Mucosa of descending colon (tissue), 3 donors: Measurements from ENCODE around the gene ALDH1A1. TPM values are rescaled to one million over a fixed set of nuclear protein-coding genes. Genes with fewer than 3 reads are reported as not detected.
A peak's percentile ranks its signal among the peaks of the same experiment; 100 is the strongest.

Experiments
- ATAC-seq: fragments of 200-7000 bp; cut with Tn5 transposase; one replicate; pipeline ENCODE4 v1.9.1; 2020; ENCODE audit warnings: mild to moderate bottlenecking, moderate library complexity
- DNase-seq, 3 donors: peaks; one replicate each; pipeline ENCODE4 v3.0.0-alpha.2; 2020
- H3K36me3 ChIP-seq: fragments of 200-600 bp; one replicate; pipeline ENCODE4 v1.8.0; 2021; ENCODE audit warnings: low read depth, mild to moderate bottlenecking
- H3K4me1 ChIP-seq: fragments of 200-600 bp; one replicate; pipeline ENCODE4 v1.8.0; 2021; ENCODE audit warnings: low read depth, mild to moderate bottlenecking
- H3K4me3 ChIP-seq: fragments of 200-600 bp; one replicate; pipeline ENCODE4 v1.8.0; 2021; ENCODE audit warnings: mild to moderate bottlenecking
- H3K9me3 ChIP-seq: fragments of 200-600 bp; one replicate; pipeline ENCODE4 v1.8.0; 2021; ENCODE audit warnings: mild to moderate bottlenecking
- intact Hi-C, 2 donors: fragments of 100-400 bp; cut with DNase I in 1 of 2; cut with micrococcal nuclease in 1 of 2; formaldehyde crosslinking; loops; one replicate each; pipeline versions ENCODE4 v1.11.0 to v1.11.1; 2022; cut with DNase I, micrococcal nuclease
- total RNA-seq, 3 donors: library from RNA; stranded (reverse); fragmentation: NEBNext Ultra II Directional in 2 of 3; extraction: Animal tissue kit (Norgen Biotek cat#: 25700) in 2 of 3; gene quantifications; one replicate each; pipeline versions ENCODE4 v1.2.1 to v1.2.4, GENCODE V29; 2021 to 2023
- TF ChIP-seq, protein P1 (sequence below): fragments of 200-600 bp; IDR thresholded peaks from one replicate; pipeline ENCODE4 v1.8.0; 2022; ENCODE audit warnings: antibody characterized with exemption, mild to moderate bottlenecking
- donor health status: DM: no; HTN: no; CAD: no; lungs with moderate emphysema.
- donor health status: DM: no; HTN: no; CAD: no.
- donor health status: DM: no; HTN: yes; CAD: no.

The ALDH1A1 gene
- total RNA-seq, 3 donors from 2014 or later = 72.9 to 173 (median 84.1) TPM

DNA sequence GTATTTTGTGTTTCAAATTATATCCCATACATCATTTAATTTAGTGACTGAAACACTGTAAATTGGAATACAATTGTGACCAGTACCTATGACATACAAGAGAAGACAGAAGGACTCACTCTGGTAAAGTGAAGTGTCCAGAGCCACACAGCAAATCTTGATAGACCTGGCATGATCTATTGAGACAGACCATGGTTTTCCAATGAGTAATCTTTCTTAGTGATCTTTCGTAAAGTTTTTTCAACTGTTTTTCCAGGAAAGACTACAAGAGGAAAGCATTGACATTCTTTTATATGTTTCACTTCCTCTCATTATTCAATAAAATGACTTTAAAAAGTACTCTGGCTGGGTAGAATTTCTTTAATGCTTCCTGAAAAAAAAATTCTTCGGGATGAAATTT, 43.3 kb upstream of the ALDH1A1 start:
- H3K36me3 ChIP-seq = no peaks in the 10 kb centered on the region
- no peak overlapping the region for H3K4me3 ChIP-seq
- ATAC-seq = no peak
- no peaks in the 10 kb centered on the region for H3K4me1 ChIP-seq
- H3K9me3 ChIP-seq = no peaks in the 10 kb centered on the region
- intact Hi-C loops = no loop called here
- TF ChIP-seq, protein P1, sequence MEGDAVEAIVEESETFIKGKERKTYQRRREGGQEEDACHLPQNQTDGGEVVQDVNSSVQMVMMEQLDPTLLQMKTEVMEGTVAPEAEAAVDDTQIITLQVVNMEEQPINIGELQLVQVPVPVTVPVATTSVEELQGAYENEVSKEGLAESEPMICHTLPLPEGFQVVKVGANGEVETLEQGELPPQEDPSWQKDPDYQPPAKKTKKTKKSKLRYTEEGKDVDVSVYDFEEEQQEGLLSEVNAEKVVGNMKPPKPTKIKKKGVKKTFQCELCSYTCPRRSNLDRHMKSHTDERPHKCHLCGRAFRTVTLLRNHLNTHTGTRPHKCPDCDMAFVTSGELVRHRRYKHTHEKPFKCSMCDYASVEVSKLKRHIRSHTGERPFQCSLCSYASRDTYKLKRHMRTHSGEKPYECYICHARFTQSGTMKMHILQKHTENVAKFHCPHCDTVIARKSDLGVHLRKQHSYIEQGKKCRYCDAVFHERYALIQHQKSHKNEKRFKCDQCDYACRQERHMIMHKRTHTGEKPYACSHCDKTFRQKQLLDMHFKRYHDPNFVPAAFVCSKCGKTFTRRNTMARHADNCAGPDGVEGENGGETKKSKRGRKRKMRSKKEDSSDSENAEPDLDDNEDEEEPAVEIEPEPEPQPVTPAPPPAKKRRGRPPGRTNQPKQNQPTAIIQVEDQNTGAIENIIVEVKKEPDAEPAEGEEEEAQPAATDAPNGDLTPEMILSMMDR = no peak
- DNase-seq = no peak

DNA sequence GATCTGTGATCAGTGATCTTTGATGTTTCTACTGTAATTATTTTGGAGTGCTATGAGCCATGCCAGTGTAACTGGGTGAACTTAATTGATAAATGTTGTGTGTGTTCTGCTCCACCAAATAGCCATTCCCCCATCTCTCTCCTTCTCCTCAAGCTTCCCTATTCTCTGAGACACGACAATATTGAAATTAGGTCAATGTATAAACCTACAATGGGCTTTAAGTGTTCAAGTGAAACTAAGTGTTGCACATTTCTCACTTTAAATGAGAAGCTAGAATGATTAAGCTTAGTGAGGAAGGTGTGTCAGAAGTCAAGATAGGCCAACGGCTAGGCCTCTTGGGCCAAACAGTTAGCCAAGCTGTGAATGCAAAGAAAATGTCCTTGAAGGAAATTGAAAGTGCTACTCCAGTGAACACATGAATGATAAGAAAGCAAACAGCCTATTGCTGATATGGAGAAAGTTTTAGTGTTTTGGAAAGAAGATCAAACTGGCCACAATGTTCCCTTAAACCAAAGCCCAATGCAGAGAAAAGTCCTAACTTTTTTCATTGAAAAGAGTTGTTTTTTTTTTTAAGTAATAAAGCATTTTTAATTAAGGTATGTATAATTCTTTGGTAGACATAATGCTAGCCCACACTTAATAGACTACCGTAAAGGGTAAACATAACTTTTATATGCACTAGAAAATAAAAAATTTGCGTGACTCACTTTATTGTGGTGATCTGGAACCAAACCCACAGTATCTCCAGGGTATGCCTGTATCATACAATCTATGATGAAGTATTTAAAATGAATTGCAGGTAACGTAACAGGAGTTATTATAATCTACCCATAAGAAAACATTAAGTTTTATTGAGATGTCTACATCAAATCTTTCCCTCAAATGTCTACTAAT, 42.5 kb upstream of the ALDH1A1 start:
- Histone ChIP-seq H3K4me3 (no peak overlapping the region), H3K9me3 (no peaks in the 10 kb centered on the region), H3K4me1 (no peaks in the 10 kb centered on the region), H3K36me3 (no peaks in the 10 kb centered on the region)
- TF ChIP-seq, protein P1 = no peak
- ATAC-seq (peak; percentile 77), DNase-seq (no peak)
- intact Hi-C loops = no loop called here

DNA sequence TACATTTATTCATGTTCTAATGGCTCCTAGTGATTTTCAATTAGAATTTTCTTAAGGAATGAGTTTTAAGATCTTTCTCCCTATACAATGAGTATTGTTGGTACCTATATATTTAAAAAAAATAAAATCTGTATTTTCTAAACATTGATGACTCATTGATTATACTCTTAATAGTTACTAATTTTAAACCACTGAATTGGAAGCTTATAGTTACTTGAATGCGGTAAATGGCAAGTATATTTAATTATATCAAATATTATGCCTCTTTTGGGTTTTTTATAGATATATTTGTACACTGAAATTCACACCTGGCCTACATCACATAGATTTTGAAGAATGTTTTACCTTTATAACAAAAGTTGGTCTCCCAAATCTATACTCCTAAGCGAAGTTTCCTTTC, 38.9 kb upstream of the ALDH1A1 start:
- TF ChIP-seq, protein P1 = no peak
- DNase-seq = no peak
- Histone ChIP-seq H3K36me3 (no peaks in the 10 kb centered on the region), H3K4me3 (no peak overlapping the region), H3K4me1 (no peaks in the 10 kb centered on the region), H3K9me3 (no peaks in the 10 kb centered on the region)
- intact Hi-C loops = no loop called here
- ATAC-seq = no peak

DNA sequence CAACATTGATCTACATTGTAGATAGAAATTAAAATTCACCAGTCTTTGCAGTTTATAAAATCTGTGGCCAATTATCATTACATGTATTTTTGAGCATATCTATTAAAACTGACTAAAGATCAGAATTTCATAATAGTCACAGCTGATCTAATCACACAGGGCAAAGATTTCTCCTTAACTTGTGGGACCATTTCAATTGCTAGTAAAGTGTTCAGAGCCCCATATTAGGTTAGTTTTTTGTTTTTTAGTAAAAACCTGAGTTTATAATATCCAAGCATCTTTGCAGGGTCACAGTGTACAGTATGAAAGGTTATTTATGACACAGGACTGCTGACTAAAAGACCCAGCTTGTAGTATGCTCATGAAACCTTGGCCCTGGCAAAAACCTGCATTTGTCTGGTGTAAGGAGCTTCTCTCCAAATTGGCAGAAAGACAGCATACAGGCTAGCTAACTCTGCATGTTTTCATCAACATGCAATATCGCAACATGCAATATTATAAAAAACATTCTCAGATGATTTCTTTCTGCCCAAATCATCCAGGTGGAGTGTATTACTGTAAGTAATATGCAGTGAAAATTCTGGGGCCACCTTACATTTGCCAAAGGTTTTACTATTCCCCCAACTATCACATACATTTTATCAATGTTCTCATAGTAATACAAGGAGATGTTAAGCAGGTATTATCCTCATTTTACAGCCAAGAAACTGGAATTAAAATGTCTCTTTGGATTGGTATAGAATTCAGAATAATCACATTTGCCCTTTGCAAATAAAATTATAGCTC, 37.7 kb upstream of the ALDH1A1 start:
- H3K4me1 ChIP-seq = peaks cover 7% of the 10 kb centered on the region
- intact Hi-C loops = no loop called here
- DNase-seq (no peak), ATAC-seq (no peak)
- TF ChIP-seq, protein P1 = no peak
- H3K9me3 ChIP-seq = no peaks in the 10 kb centered on the region
- H3K36me3 ChIP-seq = no peaks in the 10 kb centered on the region
- H3K4me3 ChIP-seq = no peak overlapping the region

DNA sequence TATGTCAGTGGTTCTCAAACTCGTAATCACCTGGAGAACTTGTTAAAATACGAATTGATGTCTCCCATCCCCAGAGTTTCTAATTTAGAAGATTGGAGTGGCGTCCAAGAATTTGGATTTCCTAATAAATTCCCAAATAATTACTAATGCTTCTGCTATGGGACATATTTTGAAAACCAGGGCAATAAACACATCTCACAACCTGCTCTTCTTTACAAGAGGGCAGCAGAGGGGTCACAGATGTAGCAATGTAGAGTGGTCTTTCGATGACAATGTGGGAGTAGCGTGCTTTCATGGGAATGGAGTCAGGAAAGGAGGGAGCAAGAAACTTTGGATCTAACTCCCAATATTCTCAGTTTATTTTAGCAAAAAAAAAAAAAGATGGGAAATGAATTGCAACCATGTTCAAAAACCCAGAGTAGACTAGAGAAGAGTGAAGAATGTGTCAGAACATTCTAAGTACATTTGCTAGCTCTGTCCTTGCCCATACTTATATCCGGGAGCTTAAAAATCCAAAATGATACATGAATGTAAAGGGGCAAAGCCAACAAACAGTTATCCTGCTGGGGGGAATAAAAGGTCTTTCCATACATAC, 33.8 kb upstream of the ALDH1A1 start:
- Histone ChIP-seq H3K9me3 (no peaks in the 10 kb centered on the region), H3K4me1 (peaks cover 17% of the 10 kb centered on the region), H3K36me3 (no peaks in the 10 kb centered on the region), H3K4me3 (no peak overlapping the region)
- DNase-seq (no peak), ATAC-seq (no peak)
- TF ChIP-seq, protein P1 = no peak
- intact Hi-C loops = no loop called here
